ENCODE data around the gene WDFY1. TPM values are rescaled to one million over a fixed set of nuclear protein-coding genes. Genes with fewer than 3 reads are reported as not detected.

Gene WDFY1
- total RNA-seq, 4 donors from 2014 or later = 19.4 to 29.2 (median 24.7) TPM

DNA sequence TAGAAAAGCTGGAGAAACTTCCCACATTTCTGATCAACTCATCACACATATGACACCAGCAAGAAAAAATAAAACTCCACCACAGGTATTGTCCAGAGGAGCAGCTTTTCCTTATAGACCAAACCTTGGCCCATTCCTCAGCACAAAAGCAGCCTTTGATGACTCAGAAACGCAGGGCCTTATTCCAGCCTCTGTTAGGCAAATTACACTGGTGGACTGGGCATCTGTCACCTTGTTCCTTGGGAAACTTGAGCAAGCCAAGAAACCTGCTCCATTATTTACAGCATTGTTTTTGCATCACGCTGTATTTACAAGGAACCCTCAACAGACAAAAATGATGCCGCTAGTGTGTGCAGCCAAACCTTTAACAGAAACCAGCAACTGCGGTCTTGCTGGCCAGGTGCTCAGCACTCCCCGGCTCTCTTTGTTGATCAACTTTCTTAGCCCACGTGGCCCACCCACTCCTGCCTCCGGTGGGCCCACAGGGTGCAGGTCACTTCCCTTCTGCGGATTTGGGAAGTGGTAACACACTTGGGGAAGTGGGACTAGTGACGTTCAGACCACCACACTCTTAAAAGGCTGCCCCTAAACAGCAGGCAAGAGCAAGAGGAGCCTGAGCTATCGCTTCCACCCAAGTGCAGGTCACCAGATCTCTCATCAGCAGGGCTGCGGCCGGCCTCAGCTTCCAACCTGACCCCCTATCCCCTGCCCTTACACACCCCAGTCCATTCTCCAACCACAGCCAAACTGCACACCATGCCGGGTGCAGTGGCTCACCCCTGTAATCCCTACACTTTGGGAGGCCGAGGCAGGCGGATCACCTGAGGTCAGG, 109.2 kb downstream of the WDFY1 start:
- Histone ChIP-seq H3K4me3 (peak overlapping the region in 2 of 4 donors; percentile 64 to 77), H3K4me1 (peaks cover 10 to 14% (median 11%) of the 10 kb centered on the region in 4 donors), H3K27me3 (no peaks in the 10 kb centered on the region), H3K27ac (replicated peaks in 1 of 4) (no peak overlapping the region), H3K9me3 (no peaks in the 10 kb centered on the region), H3K36me3 (no peaks in the 10 kb centered on the region)
- intact Hi-C loops (cut with DNase I) = no loop called here
- no peak for DNase-seq (ENCODE audit: extremely low spot score)
- WGBS = 75% methylated on average over 15 of the region's 15 CpGs
- TF ChIP-seq POLR2A (IDR thresholded peaks at IDR 0.05; ENCODE audit: low read depth) (no peak), EP300 (IDR thresholded peaks at IDR 0.05) (no peak)

DNA sequence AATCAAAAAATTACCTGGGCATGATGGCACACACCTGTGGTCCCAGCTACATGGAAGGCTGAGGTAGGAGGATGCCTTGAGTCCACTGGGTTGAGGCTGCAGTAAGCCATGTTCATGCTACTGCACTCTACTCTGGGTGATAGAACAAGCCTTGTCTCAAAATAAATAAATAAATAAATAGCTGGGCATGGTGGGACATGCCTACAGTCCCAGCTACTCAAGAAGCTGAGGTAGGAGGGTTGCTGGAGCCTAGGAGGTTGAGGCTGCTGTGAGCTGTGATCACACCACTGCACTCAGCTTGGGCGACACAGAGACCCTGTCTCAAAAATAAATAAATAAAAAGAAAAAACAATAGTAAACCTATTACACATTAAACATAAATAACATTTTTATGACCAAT, 110.7 kb downstream of the WDFY1 start:
- Histone ChIP-seq H3K27ac (replicated peaks in 1 of 4) (no peak overlapping the region), H3K9me3 (no peaks in the 10 kb centered on the region), H3K4me1 (peaks cover 10 to 14% (median 11%) of the 10 kb centered on the region in 4 donors), H3K27me3 (no peaks in the 10 kb centered on the region), H3K4me3 (no peak overlapping the region), H3K36me3 (no peaks in the 10 kb centered on the region)
- 93% methylated on average over 1 of the region's 1 CpG for WGBS
- TF ChIP-seq EP300 (IDR thresholded peaks at IDR 0.05) = no peak
- no peak for TF ChIP-seq POLR2AphosphoS5 (IDR thresholded peaks at IDR 0.05)
- no peak for TF ChIP-seq POLR2A (IDR thresholded peaks at IDR 0.05; ENCODE audit: low read depth)
- TF ChIP-seq, protein P1, sequence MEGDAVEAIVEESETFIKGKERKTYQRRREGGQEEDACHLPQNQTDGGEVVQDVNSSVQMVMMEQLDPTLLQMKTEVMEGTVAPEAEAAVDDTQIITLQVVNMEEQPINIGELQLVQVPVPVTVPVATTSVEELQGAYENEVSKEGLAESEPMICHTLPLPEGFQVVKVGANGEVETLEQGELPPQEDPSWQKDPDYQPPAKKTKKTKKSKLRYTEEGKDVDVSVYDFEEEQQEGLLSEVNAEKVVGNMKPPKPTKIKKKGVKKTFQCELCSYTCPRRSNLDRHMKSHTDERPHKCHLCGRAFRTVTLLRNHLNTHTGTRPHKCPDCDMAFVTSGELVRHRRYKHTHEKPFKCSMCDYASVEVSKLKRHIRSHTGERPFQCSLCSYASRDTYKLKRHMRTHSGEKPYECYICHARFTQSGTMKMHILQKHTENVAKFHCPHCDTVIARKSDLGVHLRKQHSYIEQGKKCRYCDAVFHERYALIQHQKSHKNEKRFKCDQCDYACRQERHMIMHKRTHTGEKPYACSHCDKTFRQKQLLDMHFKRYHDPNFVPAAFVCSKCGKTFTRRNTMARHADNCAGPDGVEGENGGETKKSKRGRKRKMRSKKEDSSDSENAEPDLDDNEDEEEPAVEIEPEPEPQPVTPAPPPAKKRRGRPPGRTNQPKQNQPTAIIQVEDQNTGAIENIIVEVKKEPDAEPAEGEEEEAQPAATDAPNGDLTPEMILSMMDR (IDR thresholded peaks at IDR 0.05) = no peak
- intact Hi-C loops (cut with DNase I) = no loop called here
- no peak for DNase-seq (ENCODE audit: extremely low spot score)

GRCh38 chr2:223832241-223832903, 112.8 kb downstream of the WDFY1 start:
- no peak overlapping the region for H3K27ac ChIP-seq (replicated peaks in 1 of 4)
- H3K36me3 ChIP-seq = no peaks in the 10 kb centered on the region
- H3K9me3 ChIP-seq = no peaks in the 10 kb centered on the region
- intact Hi-C loops (cut with DNase I) = no loop called here
- H3K4me1 ChIP-seq = peaks cover 10 to 12% (median 11%) of the 10 kb centered on the region in 4 donors
- 53% methylated on average over 8 of the region's 8 CpGs for WGBS
- H3K27me3 ChIP-seq = no peaks in the 10 kb centered on the region
- no peak overlapping the region for H3K4me3 ChIP-seq
- TF ChIP-seq POLR2A (IDR thresholded peaks at IDR 0.05; ENCODE audit: low read depth) = no peak
- TF ChIP-seq POLR2AphosphoS5 (IDR thresholded peaks at IDR 0.05) = no peak
- no peak for TF ChIP-seq EP300 (IDR thresholded peaks at IDR 0.05)
- TF ChIP-seq, protein P1 (IDR thresholded peaks at IDR 0.05) = no peak
- no peak for DNase-seq (ENCODE audit: extremely low spot score)

DNA sequence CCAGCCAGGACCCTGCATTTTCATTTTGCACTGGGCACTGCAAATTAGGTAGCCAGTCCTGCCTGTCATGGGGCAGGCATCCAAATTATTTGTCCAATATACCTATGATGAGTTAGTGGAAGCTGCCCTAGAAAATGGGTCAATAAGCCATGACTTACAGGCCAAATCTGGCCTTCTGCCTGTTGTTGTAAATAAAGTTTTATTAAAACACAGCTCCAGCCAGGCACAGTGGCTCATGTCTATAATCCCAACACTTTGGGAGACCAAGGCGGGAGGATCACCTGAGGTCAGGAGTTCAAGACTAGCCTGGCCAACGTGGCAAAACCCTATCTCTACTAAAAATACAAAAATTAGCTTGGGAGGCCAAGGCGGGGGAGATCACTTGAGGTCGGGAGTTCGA, 116.0 kb downstream of the WDFY1 start:
- Histone ChIP-seq H3K27me3 (no peaks in the 10 kb centered on the region), H3K9me3 (no peaks in the 10 kb centered on the region), H3K4me3 (no peak overlapping the region), H3K27ac (replicated peaks in 1 of 4) (no peak overlapping the region), H3K4me1 (no peaks in the 10 kb centered on the region), H3K36me3 (no peaks in the 10 kb centered on the region)
- TF ChIP-seq EP300 (IDR thresholded peaks at IDR 0.05) (no peak), POLR2AphosphoS5 (IDR thresholded peaks at IDR 0.05) (no peak), POLR2A (IDR thresholded peaks at IDR 0.05; ENCODE audit: low read depth) (no peak)
- TF ChIP-seq, protein P1 (IDR thresholded peaks at IDR 0.05) = no peak
- WGBS = 96% methylated on average over 5 of the region's 5 CpGs
- DNase-seq (ENCODE audit: extremely low spot score) = no peak
- intact Hi-C loops (cut with DNase I) = no loop called here

DNA sequence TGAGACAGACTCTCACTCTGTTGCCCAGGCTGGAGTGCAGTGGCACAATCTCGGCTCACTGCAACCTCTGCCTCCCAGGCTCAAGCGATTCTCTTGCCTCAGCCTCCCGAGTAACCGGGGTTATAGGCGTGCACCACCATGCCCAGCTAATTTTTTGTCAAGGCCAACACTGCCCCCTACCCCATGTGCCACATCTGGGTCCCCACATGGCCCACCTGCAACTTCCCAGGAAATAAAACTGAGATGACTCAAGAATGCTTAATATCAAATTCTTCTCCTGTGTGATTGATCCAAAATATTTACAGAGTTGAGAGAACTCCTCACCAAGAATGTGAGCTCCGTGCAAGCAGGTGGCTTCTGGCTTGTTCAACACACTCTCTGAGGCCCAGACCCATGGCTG, 116.8 kb downstream of the WDFY1 start:
- Histone ChIP-seq H3K27ac (replicated peaks in 1 of 4) (no peak overlapping the region), H3K4me1 (no peaks in the 10 kb centered on the region), H3K36me3 (no peaks in the 10 kb centered on the region), H3K27me3 (no peaks in the 10 kb centered on the region), H3K9me3 (no peaks in the 10 kb centered on the region), H3K4me3 (no peak overlapping the region)
- TF ChIP-seq, protein P1 (IDR thresholded peaks at IDR 0.05) = no peak
- TF ChIP-seq POLR2A (IDR thresholded peaks at IDR 0.05; ENCODE audit: low read depth) = no peak
- no peak for TF ChIP-seq EP300 (IDR thresholded peaks at IDR 0.05)
- no peak for TF ChIP-seq POLR2AphosphoS5 (IDR thresholded peaks at IDR 0.05)
- DNase-seq (ENCODE audit: extremely low spot score) = no peak
- 93% methylated on average over 6 of the region's 6 CpGs for WGBS
- intact Hi-C loops (cut with DNase I) = no loop called here

Data from esophagus muscularis mucosa (tissue), 4 donors.